PC-9 (cell line): ENCODE results near the gene SMAP2.

Source experiments
- EZH2 ChIP-seq: fragments of 200-600 bp; sonication (generic); IDR thresholded peaks from 2 replicates; pipeline ENCODE4 v1.8.0; 2017; ENCODE audit warnings: antibody characterized with exemption, low read depth
- TF ChIP-seq, protein P1 (sequence below): fragments of 200-600 bp; sonication (generic); conservative IDR thresholded peaks from 2 replicates; pipeline ENCODE4 v1.6.1; 2017; ENCODE audit warnings: mixed run types, antibody characterized with exemption, mild to moderate bottlenecking, moderate library complexity

DNA sequence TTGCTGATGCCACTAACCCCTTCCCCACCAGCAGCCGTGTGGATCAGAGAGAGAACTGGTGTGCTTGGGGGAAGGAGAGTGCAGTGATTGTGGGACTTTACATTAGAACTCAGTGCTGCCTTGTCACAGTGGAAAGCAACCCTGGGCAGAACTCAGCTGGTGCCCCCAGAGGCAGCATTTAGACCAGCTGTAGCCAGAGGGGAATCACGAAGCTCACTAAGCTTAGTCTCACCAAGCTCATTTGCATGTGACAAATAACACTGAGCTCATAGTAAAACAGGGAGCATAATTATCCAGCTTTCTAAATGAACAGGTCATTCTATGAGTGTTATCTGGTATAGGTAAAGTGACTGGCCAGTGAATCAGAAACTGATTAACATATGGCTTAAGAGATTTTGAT is 9.8 kb upstream of the SMAP2 start:
- TF ChIP-seq, protein P1, sequence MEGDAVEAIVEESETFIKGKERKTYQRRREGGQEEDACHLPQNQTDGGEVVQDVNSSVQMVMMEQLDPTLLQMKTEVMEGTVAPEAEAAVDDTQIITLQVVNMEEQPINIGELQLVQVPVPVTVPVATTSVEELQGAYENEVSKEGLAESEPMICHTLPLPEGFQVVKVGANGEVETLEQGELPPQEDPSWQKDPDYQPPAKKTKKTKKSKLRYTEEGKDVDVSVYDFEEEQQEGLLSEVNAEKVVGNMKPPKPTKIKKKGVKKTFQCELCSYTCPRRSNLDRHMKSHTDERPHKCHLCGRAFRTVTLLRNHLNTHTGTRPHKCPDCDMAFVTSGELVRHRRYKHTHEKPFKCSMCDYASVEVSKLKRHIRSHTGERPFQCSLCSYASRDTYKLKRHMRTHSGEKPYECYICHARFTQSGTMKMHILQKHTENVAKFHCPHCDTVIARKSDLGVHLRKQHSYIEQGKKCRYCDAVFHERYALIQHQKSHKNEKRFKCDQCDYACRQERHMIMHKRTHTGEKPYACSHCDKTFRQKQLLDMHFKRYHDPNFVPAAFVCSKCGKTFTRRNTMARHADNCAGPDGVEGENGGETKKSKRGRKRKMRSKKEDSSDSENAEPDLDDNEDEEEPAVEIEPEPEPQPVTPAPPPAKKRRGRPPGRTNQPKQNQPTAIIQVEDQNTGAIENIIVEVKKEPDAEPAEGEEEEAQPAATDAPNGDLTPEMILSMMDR, result no peak
- no peak for TF ChIP-seq EZH2
